IMR-90 (cell line): ENCODE results near the gene NLRX1. TPM values are rescaled to one million over a fixed set of nuclear protein-coding genes. Genes with fewer than 3 reads are reported as not detected.

Experiments used
- ATAC-seq: fragments of 200-7000 bp; cut with Tn5 transposase; 2 replicates; pipeline ENCODE4 v1.9.1; 2020; ENCODE audit warnings: low read depth, mild to moderate bottlenecking, moderate library complexity
- BruUV-seq: library from RNA; stranded (reverse); fragments of 400-500 nt; replicated peaks from 2 replicates; lab custom pipeline; 2021; lab: Mats Ljungman, UMichigan
- CTCF ChIA-PET: fragments of 300-600 bp; formaldehyde crosslinking; extraction: SDS; loops from one replicate; lab custom pipeline; 2021; ENCODE audit warnings: antibody characterized with exemption; lab: Yijun Ruan, JAX
- POLR2A ChIA-PET: fragments of 300-600 bp; sonication (Branson Sonifier 250); formaldehyde crosslinking; loops from one replicate; lab custom pipeline; 2022; ENCODE audit warnings: antibody characterized with exemption; ENCODE audit not compliant: unreplicated experiment; lab: Charles Lee
- DNase-seq: peaks from one replicate; pipeline ENCODE4 v3.0.0; 2013
- H2AFZ ChIP-seq: replicated peaks from 2 replicates; pipeline ENCODE3; 2013; ENCODE audit warnings: low read length, mild to moderate bottlenecking; ENCODE audit not compliant: poor library complexity
- H2AK5ac ChIP-seq: 2 replicates; pipeline ENCODE4 v1.6.1; 2013; ENCODE audit warnings: low read depth, low read length, inconsistent platforms
- H2AK9ac ChIP-seq: replicated peaks from 2 replicates; pipeline ENCODE3; 2013; ENCODE audit warnings: mild to moderate bottlenecking, low read depth, low read length, moderate library complexity; ENCODE audit not compliant: poor library complexity
- H2BK120ac ChIP-seq: 2 replicates; pipeline ENCODE4 v1.6.1; 2013; ENCODE audit warnings: low read depth, low read length, inconsistent platforms
- H2BK15ac ChIP-seq: 3 replicates; pipeline ENCODE4 v1.6.1; 2013; ENCODE audit warnings: low read depth, low read length, inconsistent platforms
- H2BK20ac ChIP-seq: 2 replicates; pipeline ENCODE4 v1.6.1; 2013; ENCODE audit warnings: low read depth, mild to moderate bottlenecking, inconsistent platforms, low read length, moderate library complexity
- H2BK5ac ChIP-seq: 2 replicates; pipeline ENCODE4 v1.6.1; 2013; ENCODE audit warnings: mild to moderate bottlenecking, low read depth, low read length, inconsistent platforms; ENCODE audit not compliant: poor library complexity, severe bottlenecking
- H3K14ac ChIP-seq: replicated peaks from 2 replicates; pipeline ENCODE4 v1.6.1; 2013; ENCODE audit warnings: low read depth, low read length, inconsistent platforms
- H3K18ac ChIP-seq: 2 replicates; pipeline ENCODE4 v1.6.1; 2013; ENCODE audit warnings: low read depth, low read length, control low read depth
- H3K23ac ChIP-seq: 2 replicates; pipeline ENCODE4 v1.6.1; 2013; ENCODE audit warnings: low read depth, low read length, inconsistent platforms
- H3K27ac ChIP-seq: 2 replicates; pipeline ENCODE4 v1.5.1; 2013; ENCODE audit warnings: mild to moderate bottlenecking, control low read depth, low read length; ENCODE audit not compliant: insufficient read depth
- H3K27me3 ChIP-seq: 2 replicates; pipeline ENCODE4 v1.6.1; 2013; ENCODE audit warnings: low read length; ENCODE audit not compliant: control insufficient read depth, insufficient read depth
- H3K36me3 ChIP-seq: 2 replicates; pipeline ENCODE4 v1.6.1; 2013; ENCODE audit warnings: low read length, mixed read lengths; ENCODE audit not compliant: control insufficient read depth, insufficient read depth
- H3K4ac ChIP-seq: 2 replicates; pipeline ENCODE4 v1.6.1; 2013; ENCODE audit warnings: low read depth, low read length, inconsistent platforms
- H3K4me1 ChIP-seq: 2 replicates; pipeline ENCODE4 v1.6.1; 2013; ENCODE audit warnings: low read length, mixed read lengths; ENCODE audit not compliant: control insufficient read depth, insufficient read depth
- H3K4me2 ChIP-seq: 2 replicates; pipeline ENCODE4 v1.6.1; 2013; ENCODE audit warnings: low read depth, mild to moderate bottlenecking, control low read depth, low read length, moderate library complexity
- H3K4me3 ChIP-seq: 2 replicates; pipeline ENCODE4 v1.5.1; 2013; ENCODE audit warnings: low read depth, mild to moderate bottlenecking, control low read depth, low read length, moderate library complexity; ENCODE audit not compliant: insufficient read depth
- H3K56ac ChIP-seq: 2 replicates; pipeline ENCODE4 v1.6.1; 2013; ENCODE audit warnings: low read length, inconsistent platforms; ENCODE audit not compliant: insufficient read depth; ENCODE audit errors: extremely low read depth
- H3K79me1 ChIP-seq, 2 experiments: 2 replicates each; pipeline ENCODE4 v1.6.1; 2013; ENCODE audit warnings: low read length in 2 of 2, inconsistent platforms in 1 of 2, low read depth in 1 of 2
- H3K9ac ChIP-seq: 2 replicates; pipeline ENCODE4 v1.6.1; 2013; ENCODE audit warnings: low read depth, low read length, control low read depth
- H3K9me1 ChIP-seq: 2 replicates; pipeline ENCODE4 v1.6.1; 2013; ENCODE audit warnings: low read length, inconsistent platforms; ENCODE audit not compliant: insufficient read depth
- H3K9me3 ChIP-seq: 2 replicates; pipeline ENCODE4 v1.6.1; 2013; ENCODE audit warnings: low read length; ENCODE audit not compliant: control insufficient read depth, insufficient read depth
- H4K20me1 ChIP-seq: 2 replicates; pipeline ENCODE4 v1.6.1; 2013; ENCODE audit warnings: low read length, inconsistent platforms; ENCODE audit not compliant: insufficient read depth
- H4K5ac ChIP-seq: 2 replicates; pipeline ENCODE4 v1.6.1; 2013; ENCODE audit warnings: mild to moderate bottlenecking, low read depth, low read length, control low read depth
- H4K8ac ChIP-seq, 2 experiments: 2 replicates each; pipeline ENCODE4 v1.6.1; 2013; ENCODE audit warnings: low read depth in 2 of 2, low read length in 2 of 2, control low read depth in 1 of 2, inconsistent platforms in 1 of 2
- H4K91ac ChIP-seq: 2 replicates; pipeline ENCODE4 v1.6.1; 2013; ENCODE audit warnings: low read depth, low read length, inconsistent platforms; ENCODE audit not compliant: insufficient read depth
- FOS ChIP-seq: fragments of 150-350 bp; IDR thresholded peaks from 2 replicates; pipeline ENCODE4 v1.6.1; 2016; ENCODE audit warnings: low read depth, low read length
- MAFK ChIP-seq: IDR thresholded peaks from 2 replicates; pipeline ENCODE4 v1.6.1; 2012; ENCODE audit warnings: low read depth, low read length, improper control_type of control experiment
- MAZ ChIP-seq: IDR thresholded peaks from 2 replicates; pipeline ENCODE4 v1.6.1; 2012; ENCODE audit warnings: low read depth, mild to moderate bottlenecking, low read length, improper control_type of control experiment, moderate library complexity, borderline replicate concordance
- POLR2A ChIP-seq: IDR thresholded peaks from 2 replicates; pipeline ENCODE4 v1.6.1; 2012; ENCODE audit warnings: mild to moderate bottlenecking, low read depth, low read length
- RAD21 ChIP-seq: IDR thresholded peaks from 2 replicates; pipeline ENCODE4 v1.6.1; 2012; ENCODE audit warnings: low read length, improper control_type of control experiment
- RCOR1 ChIP-seq: IDR thresholded peaks from 2 replicates; pipeline ENCODE4 v1.6.1; 2012; ENCODE audit warnings: mild to moderate bottlenecking, low read length, improper control_type of control experiment; ENCODE audit not compliant: insufficient replicate concordance
- RFX5 ChIP-seq: IDR thresholded peaks from 2 replicates; pipeline ENCODE4 v1.8.0; 2012; ENCODE audit warnings: low read depth, mild to moderate bottlenecking, low read length, moderate library complexity
- WGBS, 2 experiments: methylation state at CpG; one replicate each; pipeline versions ENCODE4 v1.1.5 to v1.1.7; 2013; ENCODE audit warnings: missing lambda C conversion rate in 2 of 2; ENCODE audit not compliant: insufficient read length in 1 of 2; ENCODE audit errors: extremely low coverage in 2 of 2; 5-methylcytosine and 5-hydroxymethylcytosine counted together
- dilution Hi-C: fragments of 300-500 bp; cut with HindIII; formaldehyde crosslinking; loops from one replicate; pipeline ENCODE4 v1.14.3; 2018; ENCODE audit warnings: low sequenced_read_pairs; ENCODE audit not compliant: unreplicated experiment
- in situ Hi-C: fragments of 300-500 bp; cut with MboI; formaldehyde crosslinking; loops from 3 replicates; pipeline ENCODE4 v1.14.3; 2019; ENCODE audit warnings: low sequenced_read_pairs, inconsistent platforms, mixed read lengths
- intact Hi-C: fragments of 100-400 bp; cut with micrococcal nuclease; formaldehyde crosslinking; loops from 2 replicates; pipeline ENCODE4 v1.10.0; 2022
- polyA plus RNA-seq, 3 experiments: library from polyadenylated mRNA; depleted of rRNA; stranded (reverse); fragments of >200 nt; gene quantifications; 2 replicates each; pipeline ENCODE4 v1.2.3, GENCODE V29; 2012; ENCODE audit warnings: low replicate concordance in 1 of 3
- total RNA-seq: library from RNA; depleted of rRNA; stranded (reverse); fragments of >200 nt; gene quantifications from 2 replicates; pipeline ENCODE4 v1.2.3, GENCODE V29; 2012
- TF ChIP-seq, protein P1 (sequence below): fragments of 150-350 bp; IDR thresholded peaks from 2 replicates; pipeline ENCODE4 v1.6.1; 2016; ENCODE audit warnings: low read depth, mild to moderate bottlenecking, low read length, moderate library complexity, borderline replicate concordance

NLRX1 gene
- total and polyA plus RNA-seq, 2 of the 4 experiments (the other 2 are of a cell fraction), result 3.0 to 4.9 TPM

DNA sequence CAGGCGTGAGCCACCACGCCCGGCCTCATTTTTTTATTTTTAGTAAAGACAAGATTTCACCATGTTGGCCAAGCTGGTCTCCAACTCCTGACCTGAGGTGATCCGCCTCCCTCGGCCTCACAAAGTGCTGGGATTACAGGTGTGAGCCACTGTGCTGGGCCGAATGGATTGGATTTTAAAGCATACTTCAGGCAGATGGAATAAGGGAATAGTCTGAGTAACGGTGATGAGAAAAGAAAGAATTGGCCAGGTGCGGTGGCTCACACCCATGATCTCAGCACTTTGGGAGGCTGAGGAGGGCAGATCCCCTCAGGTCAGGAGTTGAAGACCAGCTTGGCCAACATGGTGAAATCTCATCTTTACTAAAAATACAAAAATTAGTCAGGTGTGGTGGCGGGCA lies 35.5 kb downstream of the NLRX1 start:
- no peak overlapping the region for H3K9ac ChIP-seq
- H3K9me3 ChIP-seq, result no peaks in the 10 kb centered on the region
- H4K8ac ChIP-seq, result no peak overlapping the region
- no peak overlapping the region for H3K4me2 ChIP-seq
- ChIA-PET POLR2A (no interaction called here), CTCF (no interaction called here)
- no peak overlapping the region for H3K18ac ChIP-seq
- H2AK5ac ChIP-seq, result no peak overlapping the region
- H4K91ac ChIP-seq, result no peak overlapping the region
- dilution Hi-C loops, result no loop called here
- no peak overlapping the region for H2AK9ac ChIP-seq
- H2BK5ac ChIP-seq, result no peak overlapping the region
- in situ Hi-C loops, result no loop called here
- 0 out of 2 replicates have a peak, but pooled peaks cover 5% of the 10 kb centered on the region for H3K9me1 ChIP-seq
- peaks cover 13% of the 10 kb centered on the region for H4K20me1 ChIP-seq
- no peak overlapping the region for H2BK20ac ChIP-seq
- H2BK15ac ChIP-seq, result no peak overlapping the region
- no peak overlapping the region for H3K23ac ChIP-seq
- intact Hi-C loops, result loop anchor here (2.0 kb wide), 1 partner anchor 119 kb away; no protein-coding TSS in a partner anchor
- TF ChIP-seq, protein P1, sequence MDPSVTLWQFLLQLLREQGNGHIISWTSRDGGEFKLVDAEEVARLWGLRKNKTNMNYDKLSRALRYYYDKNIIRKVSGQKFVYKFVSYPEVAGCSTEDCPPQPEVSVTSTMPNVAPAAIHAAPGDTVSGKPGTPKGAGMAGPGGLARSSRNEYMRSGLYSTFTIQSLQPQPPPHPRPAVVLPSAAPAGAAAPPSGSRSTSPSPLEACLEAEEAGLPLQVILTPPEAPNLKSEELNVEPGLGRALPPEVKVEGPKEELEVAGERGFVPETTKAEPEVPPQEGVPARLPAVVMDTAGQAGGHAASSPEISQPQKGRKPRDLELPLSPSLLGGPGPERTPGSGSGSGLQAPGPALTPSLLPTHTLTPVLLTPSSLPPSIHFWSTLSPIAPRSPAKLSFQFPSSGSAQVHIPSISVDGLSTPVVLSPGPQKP, result no peak
- TF ChIP-seq RCOR1, result no peak
- no peak for TF ChIP-seq RAD21
- no peak for TF ChIP-seq POLR2A
- TF ChIP-seq RFX5, result no peak
- TF ChIP-seq FOS, result no peak
- no peak for TF ChIP-seq MAFK
- no peak for TF ChIP-seq MAZ
- no peak overlapping the region for H3K56ac ChIP-seq
- H3K14ac ChIP-seq, result no peak overlapping the region
- ATAC-seq (no peak), DNase-seq (no peak)
- no peak overlapping the region for H3K27ac ChIP-seq
- H3K4me1 ChIP-seq, result no peaks in the 10 kb centered on the region
- H2AFZ ChIP-seq, result no peak overlapping the region
- no peak overlapping the region for H3K4me3 ChIP-seq
- H3K4ac ChIP-seq, result no peak overlapping the region
- H3K36me3 ChIP-seq, result no peaks in the 10 kb centered on the region
- H3K27me3 ChIP-seq, result no peaks in the 10 kb centered on the region
- H3K79me1 ChIP-seq, result peaks cover 0 to 11% of the 10 kb centered on the region in 2 experiments; a peak in 2 of 4 replicates
- H4K5ac ChIP-seq, result no peak overlapping the region
- no TSS peak for BruUV-seq
- WGBS, 2 experiments, result 100% methylated on average over 3 of the region's 9 CpGs; no CpG with 5 or more reads in 1 of the 2 experiments
- H2BK120ac ChIP-seq, result no peak overlapping the region
